NCI-H2107 treated with DMSO at 0.1 percent for 48 hours (cell line): ENCODE results near the gene ZFAND3.

Experiments used
- DNase-seq: peaks from one replicate; lab custom pipeline; 2025; ENCODE audit not compliant: unreplicated experiment; lab: John Stamatoyannopoulos, UW

ZFAND3 gene

DNA sequence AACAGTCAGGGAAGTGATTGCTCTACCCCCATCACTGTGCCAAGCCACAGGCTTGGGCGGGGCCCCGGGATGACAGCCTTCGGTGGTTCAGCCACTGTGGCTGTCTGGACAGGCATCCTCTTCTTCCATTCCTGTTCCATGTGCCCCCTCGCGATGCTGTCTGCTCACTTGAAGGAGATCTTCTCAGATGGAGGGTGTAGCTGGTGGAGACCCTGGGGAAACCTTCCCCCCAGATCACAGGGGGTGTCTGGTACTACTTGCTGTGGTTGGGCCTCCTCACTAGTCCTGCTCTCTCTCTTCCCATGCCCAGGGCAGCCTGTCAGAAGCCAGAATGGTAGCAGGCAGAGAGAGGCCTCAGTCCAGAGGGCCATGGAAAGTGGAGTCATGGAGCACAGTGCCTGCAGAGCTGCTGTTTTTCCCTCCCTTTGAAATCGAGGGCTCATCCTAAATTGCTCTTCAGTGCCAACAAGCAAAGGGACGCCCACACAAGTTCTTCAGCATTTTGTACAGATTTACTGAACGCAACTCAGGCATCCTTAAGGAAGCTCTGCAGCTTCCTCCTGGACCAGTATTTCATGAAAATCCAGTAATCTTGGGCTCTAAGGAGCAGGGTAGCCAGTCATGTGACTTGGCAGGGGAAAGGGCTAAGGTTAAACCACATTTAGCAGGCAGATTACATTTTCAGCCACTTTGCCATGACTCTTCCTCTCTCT lies 326.6 kb downstream of the ZFAND3 start:
- no peak for DNase-seq

DNA sequence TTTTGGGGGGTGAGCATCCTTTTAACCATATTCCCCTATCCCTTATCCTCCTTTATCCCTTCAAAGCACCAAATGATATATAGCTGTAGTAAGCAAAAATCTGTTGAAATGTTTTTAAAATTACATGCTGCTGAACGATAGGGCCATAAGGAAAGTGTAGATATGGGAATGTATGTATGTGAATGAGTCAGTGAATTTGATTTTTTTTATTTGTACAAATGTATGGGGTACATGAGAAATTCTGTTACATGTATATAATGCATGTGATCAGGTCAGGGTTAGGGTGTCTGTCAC lies 327.2 kb downstream of the ZFAND3 start:
- DNase-seq = no peak

- no peak for DNase-seq
Observed at GRCh38 chr6:38148606-38149005, 329.1 kb downstream of the ZFAND3 start.

DNA sequence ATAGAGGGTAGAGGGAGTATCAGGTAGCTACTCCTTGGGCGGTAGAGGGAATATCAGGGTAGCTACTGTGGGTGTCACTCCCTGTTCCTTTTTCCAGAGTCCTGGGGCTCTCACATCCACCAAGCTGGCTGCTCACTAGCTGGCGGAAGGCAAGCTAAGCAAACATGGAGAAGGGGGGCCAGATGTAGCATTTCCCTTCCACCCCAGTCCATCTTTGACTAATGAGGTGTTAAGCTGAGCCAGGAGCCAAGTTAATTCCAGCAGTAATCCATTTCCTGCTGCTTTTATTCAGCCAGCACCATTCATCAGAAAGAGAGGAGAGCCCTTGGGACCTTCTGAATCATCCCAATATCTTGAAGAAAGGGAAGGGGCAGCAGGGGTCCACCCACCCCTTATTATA lies 330.0 kb downstream of the ZFAND3 start:
- no peak for DNase-seq

- no peak for DNase-seq
Observed at GRCh38 chr6:38150021-38150420, 330.5 kb downstream of the ZFAND3 start.

DNA sequence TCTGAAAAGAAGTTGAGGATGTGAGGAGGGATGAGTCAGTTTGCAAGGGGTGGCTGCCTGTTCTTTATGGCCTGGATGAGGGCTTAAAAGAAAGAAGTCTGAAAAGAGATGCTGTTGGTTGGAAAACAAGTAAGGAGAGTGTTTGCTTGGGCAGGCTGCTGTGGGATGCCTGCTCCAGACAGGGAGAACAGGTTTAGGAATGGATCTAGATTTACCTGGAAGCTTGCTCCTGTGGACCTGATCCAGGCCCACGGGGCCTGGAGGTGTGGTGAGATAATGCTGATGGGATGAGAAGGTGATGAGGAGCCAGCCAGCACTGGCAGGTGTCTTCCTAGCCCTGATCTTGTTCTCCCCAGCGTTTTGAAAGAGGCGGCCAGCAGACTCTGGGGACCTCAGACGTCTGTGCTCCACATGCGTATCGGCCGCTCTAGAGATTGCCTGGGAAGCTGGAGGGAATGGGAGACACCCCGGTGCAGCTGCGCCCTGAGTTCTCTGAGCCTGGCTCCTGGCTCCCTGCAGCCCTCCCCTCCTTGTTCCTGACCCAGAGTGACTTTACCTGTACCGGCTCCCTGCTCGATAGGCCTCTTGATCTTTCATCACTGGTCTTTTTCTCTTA lies 331.3 kb downstream of the ZFAND3 start:
- no peak for DNase-seq

DNA sequence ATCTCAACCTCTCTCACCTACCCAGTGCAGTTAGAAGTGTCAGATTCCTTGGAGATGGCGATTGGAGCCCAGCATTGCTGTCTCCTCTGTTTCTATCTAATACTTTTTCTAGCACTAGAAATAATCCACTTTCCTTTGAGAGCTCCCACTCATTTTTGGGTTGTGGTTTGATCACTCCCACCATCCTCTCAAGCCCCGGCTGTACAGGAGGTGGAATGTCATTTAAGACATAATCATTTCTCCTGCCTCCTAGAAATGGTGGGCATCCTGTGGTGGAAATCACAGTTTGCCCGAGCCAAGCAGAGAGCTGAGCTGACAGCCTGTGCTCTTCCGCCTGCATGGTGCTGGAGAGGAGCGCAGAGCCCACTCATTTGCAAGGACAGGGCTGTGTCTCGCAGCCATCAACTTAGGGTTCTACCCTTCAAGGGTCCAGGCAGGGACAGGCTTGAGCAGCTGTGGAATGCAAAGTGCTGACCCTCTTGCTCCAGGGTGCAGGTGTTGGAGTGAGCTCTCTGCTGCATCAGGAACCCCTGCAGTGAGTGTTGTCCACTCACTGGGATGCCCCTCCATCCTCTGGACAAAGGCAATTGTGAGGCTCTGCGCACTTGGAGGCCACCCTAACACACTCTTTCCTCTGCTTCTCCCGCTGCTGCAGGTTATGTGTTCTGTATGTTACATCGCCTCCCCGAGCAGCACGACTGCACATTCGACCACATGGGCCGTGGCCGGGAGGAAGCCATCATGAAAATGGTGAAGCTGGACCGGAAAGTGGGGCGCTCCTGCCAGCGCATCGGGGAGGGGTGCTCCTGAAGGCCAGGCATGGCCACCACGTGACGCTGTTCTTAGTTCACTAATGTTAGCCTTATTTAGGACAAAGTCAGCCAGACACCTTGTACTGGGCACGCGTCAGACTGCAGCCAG lies 332.3 kb downstream of the ZFAND3 start:
- DNase-seq = no peak

DNA sequence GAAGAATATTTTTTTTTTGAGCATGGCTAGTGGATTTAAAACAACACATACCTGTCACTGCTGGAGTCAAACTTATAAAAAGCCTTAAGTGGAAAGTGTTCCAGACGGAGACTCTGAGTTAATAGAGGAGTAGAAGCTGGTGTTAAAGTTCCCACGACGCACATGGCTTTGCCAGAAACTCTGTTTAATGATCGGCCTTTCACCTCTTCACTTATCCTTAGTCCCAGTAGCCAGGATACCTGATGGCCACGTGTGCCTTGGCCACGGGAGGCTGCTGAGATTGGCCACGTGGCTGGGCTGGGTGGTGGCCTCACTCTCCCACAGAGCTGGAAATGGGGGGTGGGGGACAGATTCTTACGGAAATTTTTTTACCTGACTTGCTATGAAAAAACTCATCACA lies 333.1 kb downstream of the ZFAND3 start:
- DNase-seq = no peak

DNA sequence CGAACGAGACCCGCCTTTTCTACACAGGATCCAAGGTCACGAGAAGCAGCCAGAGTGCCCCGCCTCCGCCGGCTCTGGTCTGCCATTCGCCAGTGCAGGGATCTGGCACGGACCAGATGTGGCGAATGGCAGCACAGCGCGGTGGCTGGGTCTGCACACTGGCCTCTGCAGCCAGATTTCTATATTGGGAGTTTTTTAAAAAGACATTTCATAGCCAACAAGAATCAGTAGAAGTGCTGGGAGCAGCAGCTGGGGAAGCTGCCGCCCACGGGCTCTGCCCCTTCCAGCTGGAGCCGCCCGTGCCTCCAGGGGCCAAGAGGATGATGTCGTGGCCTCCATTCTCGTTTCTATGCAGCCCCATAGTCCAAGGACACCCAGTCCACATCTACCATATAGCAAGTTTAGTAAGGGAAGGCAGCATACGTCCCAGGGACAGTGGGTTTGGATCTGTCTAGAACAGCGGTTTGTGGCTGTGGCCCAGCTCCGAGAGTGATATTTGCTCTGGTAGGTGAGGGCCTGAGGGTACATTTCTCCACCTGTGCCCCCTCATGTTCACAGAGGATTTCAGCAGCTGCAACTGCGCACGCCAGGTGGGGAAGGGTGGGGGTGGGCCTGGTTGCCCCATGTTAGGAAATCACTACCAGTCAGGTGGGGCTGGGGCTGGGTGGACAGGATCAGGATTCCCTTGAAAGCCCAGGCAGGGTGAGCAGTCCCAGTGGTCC lies 333.7 kb downstream of the ZFAND3 start:
- DNase-seq = no peak

- DNase-seq = no peak
Observed at GRCh38 chr6:38153798-38154345, 334.3 kb downstream of the ZFAND3 start.

DNA sequence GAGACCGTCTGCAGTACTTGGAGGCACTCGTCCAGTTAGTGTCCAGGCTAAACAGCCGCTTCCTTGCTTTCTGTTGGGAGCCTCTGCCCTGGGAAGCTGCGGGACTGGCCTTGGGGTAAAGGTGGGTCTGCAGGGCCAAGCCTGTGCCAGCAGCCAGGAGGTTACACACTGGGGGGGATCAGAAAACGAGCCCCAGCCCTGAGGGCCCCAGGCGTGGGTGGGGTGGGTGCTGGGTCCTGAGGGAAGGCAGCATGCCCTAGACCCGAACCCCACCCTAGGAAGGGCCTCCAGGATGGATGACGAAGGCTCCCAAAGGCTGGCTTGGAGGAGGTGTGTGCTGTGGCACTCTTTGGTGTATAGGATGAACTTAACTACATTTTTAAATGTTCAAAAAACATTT lies 335.2 kb downstream of the ZFAND3 start:
- DNase-seq = no peak

GRCh38 chr6:38155144-38155543 lies 335.6 kb downstream of the ZFAND3 start:
- no peak for DNase-seq

DNA sequence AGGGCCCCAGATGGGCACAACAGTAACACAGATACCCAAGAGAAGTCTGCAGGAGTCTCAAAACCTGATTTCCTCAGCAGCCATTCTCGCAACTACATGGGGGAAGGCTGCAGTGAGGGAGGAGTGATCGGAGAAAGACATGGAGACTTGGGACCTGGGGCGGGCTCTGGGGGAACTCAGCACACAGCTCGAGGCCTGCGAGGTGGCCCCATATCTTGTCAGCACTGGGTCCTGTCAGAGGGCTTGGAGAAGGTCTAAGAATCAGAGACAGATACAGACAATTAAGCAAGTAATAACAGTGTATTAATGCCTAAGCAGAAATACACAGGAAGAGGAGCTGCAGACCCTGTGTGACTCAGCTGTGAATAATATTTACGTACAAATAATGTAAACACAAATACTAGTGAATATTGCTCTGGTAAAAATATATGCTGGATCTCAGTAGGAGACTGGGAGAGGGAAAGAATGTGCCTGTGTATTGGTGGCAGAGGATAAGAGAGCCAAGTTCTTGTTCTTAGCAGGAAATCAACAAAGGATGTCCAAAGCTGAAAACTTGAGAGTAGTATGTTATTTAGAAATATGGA lies 336.2 kb downstream of the ZFAND3 start:
- DNase-seq = no peak

- DNase-seq = no peak
Observed at GRCh38 chr6:38156818-38157565, 337.5 kb downstream of the ZFAND3 start.

DNA sequence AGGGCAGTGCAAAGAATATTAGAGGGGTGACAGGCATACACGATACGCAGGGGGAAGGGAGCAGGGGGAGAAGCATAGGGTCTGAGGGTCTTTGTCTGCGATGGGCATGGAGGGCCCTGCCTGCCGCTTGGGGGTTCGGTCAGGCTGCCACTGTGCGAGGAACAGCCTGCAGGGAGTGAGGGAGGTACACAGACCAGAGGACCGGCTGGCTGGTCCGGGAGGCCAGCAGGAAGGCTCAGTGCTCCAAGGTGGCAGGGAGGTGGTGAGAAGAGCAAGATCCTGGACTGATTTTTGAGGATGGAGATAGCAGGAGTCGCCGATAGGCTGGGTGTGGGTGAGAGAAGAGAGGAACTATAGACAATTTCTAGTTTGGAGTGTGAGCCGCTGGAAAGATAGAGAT lies 338.4 kb downstream of the ZFAND3 start:
- DNase-seq = no peak

- no peak for DNase-seq
Observed at GRCh38 chr6:38158762-38159350, 339.3 kb downstream of the ZFAND3 start.

DNA sequence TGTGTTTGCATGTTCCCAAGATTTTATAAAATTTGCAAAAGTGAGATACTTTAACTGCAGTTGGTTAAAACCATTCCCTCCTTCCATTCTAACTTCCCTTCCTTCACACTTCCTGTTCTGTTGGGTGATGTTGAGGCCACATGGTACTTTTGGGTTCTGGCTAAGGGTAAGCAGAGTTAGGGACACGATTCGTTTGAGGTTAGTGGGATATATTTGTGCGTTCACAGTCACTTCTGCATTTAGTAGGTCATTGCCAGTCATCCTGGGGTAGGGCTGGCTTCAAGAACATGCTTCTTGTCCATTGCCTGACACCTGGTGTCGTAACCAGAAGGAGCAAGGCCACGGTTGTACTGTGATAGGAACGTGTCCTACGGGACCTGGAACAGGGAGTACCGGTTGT lies 340.1 kb downstream of the ZFAND3 start:
- no peak for DNase-seq

DNA sequence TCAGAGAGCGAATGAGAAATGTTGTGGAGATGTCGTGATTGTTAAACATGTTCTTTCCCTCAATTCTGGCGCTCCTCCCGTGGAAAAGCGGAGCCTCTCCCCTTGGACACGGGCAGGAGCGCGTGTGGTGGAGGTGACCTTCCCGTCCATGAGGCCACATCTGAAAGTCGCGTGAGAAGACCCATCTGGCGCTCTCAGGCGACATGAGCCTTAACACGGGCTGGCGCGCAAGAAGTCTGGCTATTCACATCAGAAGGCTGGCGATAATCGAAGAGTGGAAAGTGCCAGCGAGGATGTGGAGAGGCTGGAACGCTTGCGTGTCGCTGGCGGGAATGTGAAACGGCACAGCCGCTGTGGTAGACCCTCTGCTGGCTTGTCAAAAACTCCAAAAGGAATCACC lies 341.3 kb downstream of the ZFAND3 start:
- no peak for DNase-seq

GRCh38 chr6:38161331-38161730 lies 341.8 kb downstream of the ZFAND3 start:
- DNase-seq = no peak
